ENCODE data around the gene JMJD8.

JMJD8 gene

DNA sequence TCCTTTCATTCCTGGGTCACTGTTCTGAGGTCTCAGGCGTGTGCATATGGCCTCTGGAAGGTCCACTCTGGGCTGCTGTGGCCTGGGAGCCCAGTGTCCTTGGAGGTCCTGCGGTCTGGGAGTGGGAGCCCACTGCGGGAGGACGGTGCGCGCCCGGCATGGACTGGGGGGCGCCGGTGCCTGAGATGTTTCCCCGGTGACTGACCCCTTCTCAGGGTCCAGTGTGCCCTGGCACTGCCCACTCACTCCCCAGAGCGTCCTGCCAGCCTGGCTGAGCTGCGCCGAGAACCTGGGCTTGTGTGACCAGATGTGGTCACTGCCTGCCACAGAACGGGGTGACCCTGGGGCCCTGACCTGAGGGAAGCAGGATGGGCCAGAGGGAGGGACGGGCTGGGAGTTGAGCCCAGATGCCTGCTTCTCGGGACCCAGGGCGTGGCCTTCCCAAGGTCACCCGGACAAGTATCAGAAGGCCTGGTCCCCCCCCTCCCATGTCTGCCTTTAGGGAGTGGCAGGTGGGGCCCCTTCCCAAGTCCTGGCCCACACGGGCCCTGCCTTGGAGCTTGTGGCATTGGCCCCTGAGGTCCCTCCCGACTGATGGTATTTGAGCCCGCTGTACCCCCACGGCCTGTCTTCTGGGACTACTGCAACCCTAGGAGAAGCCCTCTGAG is 9.8 kb downstream of the JMJD8 start:
- DNase-seq (ENCODE audit: low spot score), result no peak
- in situ Hi-C loops (cut with MboI; ENCODE audit: low sequenced_read_pairs, unreplicated experiment), result no loop called here
- no peak for TF ChIP-seq CTCF (IDR thresholded peaks at IDR 0.05; ENCODE audit: borderline replicate concordance, control extremely low read depth, extremely low read depth, insufficient read depth, missing control alignments)

DNA sequence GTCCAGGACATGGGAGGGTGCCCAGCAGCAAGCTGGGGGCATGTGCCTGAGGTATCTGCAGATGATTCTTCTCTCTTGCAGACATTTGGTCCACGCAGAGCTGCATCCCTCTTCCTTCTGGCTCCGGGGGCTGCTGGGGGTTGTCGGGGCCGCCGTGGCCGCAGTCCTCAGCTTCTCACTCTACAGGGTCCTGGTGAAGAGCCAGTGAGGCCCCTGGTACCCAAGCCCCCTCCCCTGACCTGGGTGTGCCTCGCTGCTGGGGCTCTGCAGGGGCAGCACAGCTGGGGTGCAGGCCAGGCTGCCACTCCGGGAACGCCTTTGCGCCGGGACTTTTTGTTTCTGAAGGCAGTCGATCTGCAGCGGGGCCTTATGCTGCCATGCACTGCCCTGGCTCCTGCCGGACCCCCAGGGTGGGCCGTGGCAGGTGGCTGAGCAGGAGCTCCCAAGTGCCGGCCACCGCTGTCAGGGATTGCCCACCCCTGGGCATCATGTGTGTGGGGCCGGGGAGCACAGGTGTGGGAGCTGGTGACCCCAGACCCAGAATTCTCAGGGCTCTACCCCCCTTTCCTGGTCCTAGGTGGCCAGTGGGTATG is 10.6 kb downstream of the JMJD8 start:
- TF ChIP-seq CTCF (IDR thresholded peaks at IDR 0.05; ENCODE audit: borderline replicate concordance, control extremely low read depth, extremely low read depth, insufficient read depth, missing control alignments), result no peak
- in situ Hi-C loops (cut with MboI; ENCODE audit: low sequenced_read_pairs, unreplicated experiment), result no loop called here
- DNase-seq (ENCODE audit: low spot score), result no peak

DNA sequence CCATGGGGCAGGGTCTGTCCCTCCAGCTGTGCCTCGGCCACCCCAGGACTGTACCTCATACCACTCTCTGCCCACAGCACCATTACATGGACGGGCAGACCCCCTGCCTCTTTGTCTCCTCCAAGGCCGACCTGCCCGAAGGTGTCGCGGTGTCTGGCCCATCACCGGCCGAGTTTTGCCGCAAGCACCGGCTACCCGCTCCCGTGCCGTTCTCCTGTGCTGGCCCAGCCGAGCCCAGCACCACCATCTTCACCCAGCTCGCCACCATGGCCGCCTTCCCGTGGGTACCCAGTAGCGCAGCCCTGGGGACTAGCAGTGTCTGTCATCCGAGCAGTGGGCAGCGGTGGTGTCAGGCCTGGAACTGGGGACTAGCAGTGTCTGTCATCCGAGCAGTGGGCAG is 11.3 kb downstream of the JMJD8 start:
- in situ Hi-C loops (cut with MboI; ENCODE audit: low sequenced_read_pairs, unreplicated experiment), result no loop called here
- DNase-seq (ENCODE audit: low spot score), result no peak
- no peak for TF ChIP-seq CTCF (IDR thresholded peaks at IDR 0.05; ENCODE audit: borderline replicate concordance, control extremely low read depth, extremely low read depth, insufficient read depth, missing control alignments)

DNA sequence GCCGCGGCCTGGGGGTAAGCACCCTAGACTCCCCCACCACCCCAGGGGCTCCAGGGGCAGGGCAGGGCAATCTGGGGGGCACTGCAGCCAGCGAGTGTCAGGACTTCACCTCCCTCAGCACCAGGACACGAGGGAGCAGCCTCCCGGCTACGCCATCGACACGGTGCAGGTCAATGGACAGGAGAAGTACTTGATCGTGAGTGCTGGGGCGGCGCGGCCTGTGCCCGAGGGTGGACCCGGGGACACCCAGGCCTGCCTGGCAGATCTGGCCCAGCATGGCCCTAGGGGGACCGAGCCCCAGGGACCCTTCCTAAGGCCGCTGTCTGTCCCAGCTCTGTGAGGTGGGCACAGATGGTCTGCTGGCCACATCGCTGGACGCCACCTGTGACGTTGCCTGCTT is 11.8 kb downstream of the JMJD8 start:
- DNase-seq (ENCODE audit: low spot score), result no peak
- in situ Hi-C loops (cut with MboI; ENCODE audit: low sequenced_read_pairs, unreplicated experiment), result no loop called here
- no peak for TF ChIP-seq CTCF (IDR thresholded peaks at IDR 0.05; ENCODE audit: borderline replicate concordance, control extremely low read depth, extremely low read depth, insufficient read depth, missing control alignments)

DNA sequence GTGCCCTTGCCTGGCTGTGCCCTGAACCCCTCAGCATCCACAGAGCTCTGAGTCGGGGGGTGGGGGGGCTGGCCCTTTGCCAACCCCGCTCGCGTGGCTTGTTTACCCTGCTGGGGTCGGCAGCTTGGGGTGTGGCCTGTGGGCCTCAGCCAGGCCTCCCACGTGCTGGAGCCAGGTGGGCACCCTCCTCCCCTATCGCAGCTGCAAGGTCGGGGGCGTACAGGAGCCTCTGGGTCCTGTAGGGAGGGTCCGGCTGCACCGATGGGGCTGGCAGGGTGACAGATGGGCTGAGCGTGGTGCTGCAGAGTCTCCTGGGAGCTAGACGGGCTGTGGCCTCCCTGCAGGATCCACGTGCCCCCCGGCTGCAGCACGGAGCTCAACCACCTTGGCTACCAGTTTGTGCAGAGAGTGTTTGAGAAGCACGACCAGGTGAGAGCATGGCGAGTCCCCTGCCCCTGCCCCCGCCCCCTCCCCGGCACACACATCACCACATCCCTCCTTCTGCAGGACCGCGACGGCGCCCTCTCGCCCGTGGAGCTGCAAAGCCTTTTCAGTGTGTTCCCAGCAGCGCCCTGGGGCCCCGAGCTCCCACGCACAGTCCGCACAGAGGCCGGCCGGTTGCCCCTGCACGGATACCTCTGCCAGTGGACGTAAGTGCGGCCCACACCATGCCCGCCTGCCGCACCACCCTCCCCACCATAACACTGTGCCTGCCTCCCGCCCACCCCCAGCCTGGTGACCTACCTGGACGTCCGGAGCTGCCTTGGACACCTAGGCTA is 12.6 kb downstream of the JMJD8 start:
- in situ Hi-C loops (cut with MboI; ENCODE audit: low sequenced_read_pairs, unreplicated experiment), result no loop called here
- TF ChIP-seq CTCF (IDR thresholded peaks at IDR 0.05; ENCODE audit: borderline replicate concordance, control extremely low read depth, extremely low read depth, insufficient read depth, missing control alignments), result no peak
- DNase-seq (ENCODE audit: low spot score), result no peak

GRCh38 chr16:670485-671352 is 13.4 kb downstream of the JMJD8 start:
- DNase-seq (ENCODE audit: low spot score), result no peak
- in situ Hi-C loops (cut with MboI; ENCODE audit: low sequenced_read_pairs, unreplicated experiment), result no loop called here
- no peak for TF ChIP-seq CTCF (IDR thresholded peaks at IDR 0.05; ENCODE audit: borderline replicate concordance, control extremely low read depth, extremely low read depth, insufficient read depth, missing control alignments)

Measured in GM13976 (cell line).